ENCODE measurements around the gene AKIRIN1.
"Not testable (repeated sequence)": the region's sequence is repeated elsewhere in the genome, so short reads cannot be mapped to it uniquely, and the experiment has no call there.

The AKIRIN1 gene

DNA sequence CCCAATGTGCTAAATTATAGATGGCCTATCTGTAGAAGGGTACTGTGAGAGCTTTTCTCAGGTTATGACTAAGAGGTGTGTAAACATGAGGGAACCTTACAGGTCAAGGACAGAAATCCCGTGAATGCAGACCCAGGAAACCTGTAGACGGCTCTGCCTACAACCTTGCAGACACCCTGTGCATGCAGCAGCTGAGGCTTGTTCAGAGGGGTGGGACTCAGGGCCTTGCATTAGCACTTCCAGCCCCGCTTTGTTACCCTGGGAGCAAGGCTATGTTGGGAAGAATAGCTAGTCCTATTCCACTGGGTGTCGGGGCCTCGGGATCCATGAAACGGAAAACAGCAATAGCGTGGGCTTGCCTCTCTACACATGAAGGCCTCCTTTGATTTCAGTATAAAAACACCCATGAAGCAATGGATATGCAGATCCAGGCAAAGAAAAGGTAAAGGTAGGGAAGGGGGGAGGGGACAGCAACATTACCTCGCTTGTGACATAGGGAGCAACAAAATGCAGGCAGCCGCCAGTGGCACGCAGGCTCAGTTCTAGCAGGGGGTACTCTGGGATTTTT lies 25.6 kb downstream of the AKIRIN1 start:
- Histone ChIP-seq H3K9me2 (ENCODE audit: low read depth, low read length) (no peaks in the 10 kb centered on the region), H3K27ac (ENCODE audit: low read depth, low read length, poor library complexity, severe bottlenecking) (no peak overlapping the region), H3K36me3 (ENCODE audit: insufficient read depth, low read length) (peaks cover 4% of the 10 kb centered on the region; the same call in 1 of the 2 replicates), H3K9me3 (ENCODE audit: low read length) (no peaks in the 10 kb centered on the region), H3F3A (ENCODE audit: insufficient read depth, low read length) (no peaks in the 10 kb centered on the region), H3K4me3 (ENCODE audit: low read depth, low read length, poor library complexity, severe bottlenecking) (no peak overlapping the region), H3K4me1 (ENCODE audit: insufficient read depth, low read length, severe bottlenecking) (no peaks in the 10 kb centered on the region), H3K27me3 (ENCODE audit: insufficient read depth, low read length) (no peaks in the 10 kb centered on the region), H3K9ac (ENCODE audit: low read length) (no peak overlapping the region), H2AFZ (ENCODE audit: low read length) (no peak overlapping the region), H3K79me2 (ENCODE audit: insufficient read depth, low read length) (no peaks in the 10 kb centered on the region), H3K4me2 (ENCODE audit: low read length) (no peak overlapping the region), H4K20me1 (ENCODE audit: insufficient read depth, low read length) (no peaks in the 10 kb centered on the region)
- TF ChIP-seq CTCF (IDR thresholded peaks at IDR 0.05; ENCODE audit: low read length) (no peak), EZH2 (IDR thresholded peaks at IDR 0.05; ENCODE audit: borderline replicate concordance, low read length) (no peak)

- no peaks in the 10 kb centered on the region for H3K79me2 ChIP-seq (ENCODE audit: insufficient read depth, low read length)
- no peaks in the 10 kb centered on the region for H3K9me3 ChIP-seq (ENCODE audit: low read length)
- H3K4me2 ChIP-seq (ENCODE audit: low read length) = no peak overlapping the region
- H3K9me2 ChIP-seq (ENCODE audit: low read depth, low read length) = no peaks in the 10 kb centered on the region
- no peaks in the 10 kb centered on the region for H3K36me3 ChIP-seq (ENCODE audit: insufficient read depth, low read length)
- no peaks in the 10 kb centered on the region for H3F3A ChIP-seq (ENCODE audit: insufficient read depth, low read length)
- no peaks in the 10 kb centered on the region for H4K20me1 ChIP-seq (ENCODE audit: insufficient read depth, low read length)
- no peak overlapping the region for H2AFZ ChIP-seq (ENCODE audit: low read length)
- H3K4me3 ChIP-seq (ENCODE audit: low read depth, low read length, poor library complexity, severe bottlenecking) = no peak overlapping the region
- H3K4me1 ChIP-seq (ENCODE audit: insufficient read depth, low read length, severe bottlenecking) = no peaks in the 10 kb centered on the region
- H3K27ac ChIP-seq (ENCODE audit: low read depth, low read length, poor library complexity, severe bottlenecking) = no peak overlapping the region
- no peak overlapping the region for H3K9ac ChIP-seq (ENCODE audit: low read length)
- no peaks in the 10 kb centered on the region for H3K27me3 ChIP-seq (ENCODE audit: insufficient read depth, low read length)
- TF ChIP-seq CTCF (IDR thresholded peaks at IDR 0.05; ENCODE audit: low read length) (no peak), EZH2 (IDR thresholded peaks at IDR 0.05; ENCODE audit: borderline replicate concordance, low read length) (no peak)
Observed at GRCh38 chr1:39017266-39017665, 26.2 kb downstream of the AKIRIN1 start.

- H3K27ac ChIP-seq (ENCODE audit: low read depth, low read length, poor library complexity, severe bottlenecking); H3K4me3 ChIP-seq (ENCODE audit: low read depth, low read length, poor library complexity, severe bottlenecking); H3K4me2 ChIP-seq (ENCODE audit: low read length); H3K4me1 ChIP-seq (ENCODE audit: insufficient read depth, low read length, severe bottlenecking); H3K79me2 ChIP-seq (ENCODE audit: insufficient read depth, low read length); H2AFZ ChIP-seq (ENCODE audit: low read length); H3F3A ChIP-seq (ENCODE audit: insufficient read depth, low read length); H3K9me2 ChIP-seq (ENCODE audit: low read depth, low read length); H3K36me3 ChIP-seq (ENCODE audit: insufficient read depth, low read length); H3K9me3 ChIP-seq (ENCODE audit: low read length); H3K9ac ChIP-seq (ENCODE audit: low read length); H4K20me1 ChIP-seq (ENCODE audit: insufficient read depth, low read length); H3K27me3 ChIP-seq (ENCODE audit: insufficient read depth, low read length): not testable (repeated sequence)
Observed at GRCh38 chr1:39020494-39020893, 29.4 kb downstream of the AKIRIN1 start.

DNA sequence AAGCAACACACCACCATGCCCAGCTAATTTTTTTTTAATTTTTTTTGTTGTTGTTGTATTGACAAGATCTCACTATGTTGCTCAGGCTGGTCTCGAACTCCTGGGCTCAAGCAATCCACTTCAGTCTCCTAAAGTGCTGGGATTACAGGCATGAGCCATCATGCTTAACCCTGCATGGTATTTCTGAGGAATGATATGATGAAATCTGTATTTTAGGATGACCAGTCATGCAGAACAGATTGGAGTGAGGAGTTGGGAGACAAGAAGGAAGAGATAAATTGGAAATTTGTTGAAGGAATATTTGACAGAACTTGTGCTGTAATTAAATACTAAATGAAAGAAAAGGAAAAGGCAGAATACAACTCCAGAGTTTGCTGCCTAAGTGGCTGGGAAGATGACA lies 30.4 kb downstream of the AKIRIN1 start:
- Histone ChIP-seq H3K9me3 (ENCODE audit: low read length) (no peaks in the 10 kb centered on the region), H3K9ac (ENCODE audit: low read length) (no peak overlapping the region), H3K27me3 (ENCODE audit: insufficient read depth, low read length) (no peaks in the 10 kb centered on the region), H3F3A (ENCODE audit: insufficient read depth, low read length) (no peaks in the 10 kb centered on the region), H3K36me3 (ENCODE audit: insufficient read depth, low read length) (no peaks in the 10 kb centered on the region), H3K27ac (ENCODE audit: low read depth, low read length, poor library complexity, severe bottlenecking) (no peak overlapping the region), H3K4me2 (ENCODE audit: low read length) (no peak overlapping the region), H3K4me3 (ENCODE audit: low read depth, low read length, poor library complexity, severe bottlenecking) (no peak overlapping the region), H2AFZ (ENCODE audit: low read length) (no peak overlapping the region), H3K4me1 (ENCODE audit: insufficient read depth, low read length, severe bottlenecking) (peaks cover 7% of the 10 kb centered on the region), H3K79me2 (ENCODE audit: insufficient read depth, low read length) (no peaks in the 10 kb centered on the region), H3K9me2 (ENCODE audit: low read depth, low read length) (no peaks in the 10 kb centered on the region), H4K20me1 (ENCODE audit: insufficient read depth, low read length) (no peaks in the 10 kb centered on the region)
- TF ChIP-seq CTCF (IDR thresholded peaks at IDR 0.05; ENCODE audit: low read length) = no peak
- TF ChIP-seq EZH2 (IDR thresholded peaks at IDR 0.05; ENCODE audit: borderline replicate concordance, low read length) = no peak

Data from OCI-LY1 (cell line).